ENCODE measurements around the gene ATP2C2.
A peak's percentile ranks its signal among the peaks of the same experiment; 100 is the strongest.
"Not testable (repeated sequence)": the region's sequence is repeated elsewhere in the genome, so short reads cannot be mapped to it uniquely, and the experiment has no call there.

ATP2C2 gene

GRCh38 chr16:84341528-84342295 lies 26.6 kb upstream of the ATP2C2 start:
- no peak for DNase-seq

GRCh38 chr16:84343800-84344199 lies 24.5 kb upstream of the ATP2C2 start:
- DNase-seq = not testable (repeated sequence)

GRCh38 chr16:84344781-84345180 lies 23.6 kb upstream of the ATP2C2 start:
- no peak for DNase-seq

GRCh38 chr16:84347161-84347560 lies 21.2 kb upstream of the ATP2C2 start:
- DNase-seq = no peak

- no peak for DNase-seq
These were observed 19.9 kb upstream of the ATP2C2 start for GRCh38 chr16:84348386-84348888.

GRCh38 chr16:84349862-84350684 lies 18.3 kb upstream of the ATP2C2 start:
- DNase-seq = no peak

GRCh38 chr16:84350685-84351400 lies 17.5 kb upstream of the ATP2C2 start:
- DNase-seq = no peak

GRCh38 chr16:84351630-84352029 lies 16.7 kb upstream of the ATP2C2 start:
- no peak for DNase-seq

- DNase-seq = no peak
These were observed 14.0 kb upstream of the ATP2C2 start for GRCh38 chr16:84354306-84354705.

GRCh38 chr16:84355149-84355548 lies 13.2 kb upstream of the ATP2C2 start:
- DNase-seq = no peak

GRCh38 chr16:84356176-84356575 lies 12.2 kb upstream of the ATP2C2 start:
- no peak for DNase-seq

- DNase-seq = no peak
These were observed 11.7 kb upstream of the ATP2C2 start for GRCh38 chr16:84356591-84357116.

- DNase-seq = no peak
These were observed 11.1 kb upstream of the ATP2C2 start for GRCh38 chr16:84357191-84357651.

- DNase-seq = no peak
These were observed 9.6 kb upstream of the ATP2C2 start for GRCh38 chr16:84358601-84359295.

GRCh38 chr16:84359326-84359725 lies 9.0 kb upstream of the ATP2C2 start:
- DNase-seq = no peak

GRCh38 chr16:84360170-84360569 lies 8.2 kb upstream of the ATP2C2 start:
- peak; percentile 32 for DNase-seq

- DNase-seq = no peak
These were observed 7.6 kb upstream of the ATP2C2 start for GRCh38 chr16:84360748-84361147.

GRCh38 chr16:84361546-84361945 lies 6.8 kb upstream of the ATP2C2 start:
- DNase-seq = no peak

- DNase-seq = no peak
These were observed 5.8 kb upstream of the ATP2C2 start for GRCh38 chr16:84362471-84362941.

- no peak for DNase-seq
These were observed 2.1 kb upstream of the ATP2C2 start for GRCh38 chr16:84366208-84366607.

GRCh38 chr16:84367297-84367680 lies 1.0 kb upstream of the ATP2C2 start:
- DNase-seq = no peak

GRCh38 chr16:84367750-84368307 lies 509 bp upstream of the ATP2C2 start:
- no peak for DNase-seq
